SH-SY5Y (cell line): ENCODE results near the gene TUFM.

Experiments
- GATA2 ChIP-seq: IDR thresholded peaks from 2 replicates; pipeline ENCODE4 v1.6.1; 2011; ENCODE audit warnings: mild to moderate bottlenecking, low read depth, low read length
- GATA3 ChIP-seq: IDR thresholded peaks from 2 replicates; pipeline ENCODE4 v1.6.1; 2011; ENCODE audit warnings: low read depth, mild to moderate bottlenecking, low read length, moderate library complexity

TUFM gene

GRCh38 chr16:28878083-28878926, 32.2 kb upstream of the TUFM start, which contains the start of gene ATP2A1:
Gene ATP2A1 (plus strand): TSS chr16:28878488. CDS start chr16:28878672, 184 bp downstream.
- TF ChIP-seq GATA2 (no peak), GATA3 (no peak)

GRCh38 chr16:28877655-28878000, 31.5 kb upstream of the TUFM start:
- TF ChIP-seq GATA2 (no peak), GATA3 (no peak)

- TF ChIP-seq GATA2 (no peak), GATA3 (no peak)
Measured at GRCh38 chr16:28876973-28877654, 31.0 kb upstream of the TUFM start.

DNA sequence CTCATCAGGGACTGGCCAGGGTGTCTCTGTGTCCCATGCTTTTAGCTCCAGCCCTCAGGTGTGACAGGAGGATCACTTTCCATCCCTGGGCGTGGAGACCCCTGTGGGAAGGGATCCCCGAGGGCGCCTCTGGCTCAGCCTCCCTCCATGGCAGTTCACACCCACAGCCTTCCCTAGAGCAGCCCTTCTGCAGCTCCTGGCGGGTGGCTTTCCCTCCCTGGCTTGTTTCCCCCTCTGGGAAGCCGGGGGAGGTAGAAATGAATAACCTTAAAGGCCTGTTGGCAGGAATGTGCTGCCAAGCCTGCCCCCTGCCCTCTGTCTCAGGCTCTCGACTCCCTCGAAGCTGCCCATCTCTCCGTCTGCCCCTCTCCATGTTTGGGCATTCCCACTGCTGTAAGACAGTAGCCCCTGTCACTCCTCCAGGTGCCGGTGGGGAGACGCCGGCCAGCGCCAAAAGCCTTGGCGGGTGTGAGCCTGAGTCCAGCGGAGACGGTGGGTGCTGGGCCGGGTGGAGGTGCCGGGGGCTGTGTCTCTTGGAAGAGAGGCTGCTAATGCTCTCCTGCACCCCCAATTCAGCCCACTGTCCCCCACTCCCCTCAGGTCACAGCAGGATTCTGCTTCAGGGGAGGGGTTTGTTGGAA, 30.0 kb upstream of the TUFM start:
- TF ChIP-seq GATA2 (no peak), GATA3 (no peak)

DNA sequence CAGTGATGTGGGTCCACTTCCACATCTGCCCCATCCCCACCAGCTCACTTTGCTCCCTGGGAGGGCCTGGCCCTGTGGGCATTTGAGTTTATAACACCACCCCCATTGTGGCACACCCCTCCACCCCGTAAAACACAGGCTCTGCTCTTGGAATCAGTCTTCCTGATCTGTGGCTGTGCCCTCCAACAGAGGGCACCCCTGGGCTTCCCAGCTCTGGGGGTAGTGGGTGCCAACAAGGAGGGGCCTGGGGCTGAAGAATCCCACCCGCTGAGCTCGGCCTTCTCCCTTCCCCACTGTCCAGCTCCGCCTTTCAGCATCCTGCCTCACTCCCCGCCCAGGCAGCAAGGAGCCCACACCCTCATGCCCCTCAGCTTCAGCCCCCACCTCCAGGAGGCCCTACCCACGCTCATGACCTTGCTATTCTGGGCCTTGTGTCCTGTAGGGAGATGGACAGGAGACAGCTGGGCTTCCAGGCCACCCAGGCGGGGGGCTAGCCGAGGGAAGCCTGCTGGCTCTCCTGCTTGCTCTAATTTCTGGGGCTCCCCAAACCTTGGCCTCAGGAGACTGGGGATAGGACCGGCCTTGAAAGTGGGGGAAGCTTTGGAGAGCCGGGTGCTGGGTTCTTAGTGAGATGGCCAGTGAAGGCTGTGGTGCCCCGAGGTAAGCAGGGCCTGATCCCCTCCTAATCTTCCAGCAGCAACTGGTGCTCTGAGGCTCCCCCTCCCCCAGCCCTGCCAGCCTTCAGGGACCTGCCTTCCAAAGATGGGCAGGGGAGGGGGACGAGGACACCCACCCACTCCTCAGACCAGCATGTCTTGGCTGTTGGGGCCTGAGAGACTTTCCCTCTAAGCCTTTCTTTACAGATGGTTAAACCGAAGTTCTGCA, 29.2 kb upstream of the TUFM start:
- TF ChIP-seq GATA3 (no peak), GATA2 (no peak)

DNA sequence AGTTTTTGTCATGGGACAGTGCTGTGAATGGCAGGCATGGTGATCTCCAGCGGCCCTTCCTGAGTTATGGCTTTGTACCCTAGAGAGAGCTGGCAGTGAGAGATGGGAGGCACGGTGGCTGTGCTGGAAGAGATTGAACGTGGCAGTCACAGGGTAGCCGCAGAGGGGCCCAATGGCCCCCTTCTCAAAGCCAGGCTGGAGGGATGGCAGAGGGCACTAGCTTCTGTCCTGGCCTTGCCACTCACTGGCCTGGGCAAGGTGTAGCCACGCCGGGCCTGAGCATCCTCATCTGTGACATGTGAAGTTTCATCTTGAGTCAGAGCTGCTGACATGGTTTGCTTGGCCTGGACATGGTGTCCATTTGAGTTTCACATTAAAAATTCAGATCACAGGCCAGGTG, 28.3 kb upstream of the TUFM start:
- TF ChIP-seq GATA2 (no peak), GATA3 (no peak)

- TF ChIP-seq GATA3 = no peak
- no peak for TF ChIP-seq GATA2
Measured at GRCh38 chr16:28873543-28874201, 27.5 kb upstream of the TUFM start.

DNA sequence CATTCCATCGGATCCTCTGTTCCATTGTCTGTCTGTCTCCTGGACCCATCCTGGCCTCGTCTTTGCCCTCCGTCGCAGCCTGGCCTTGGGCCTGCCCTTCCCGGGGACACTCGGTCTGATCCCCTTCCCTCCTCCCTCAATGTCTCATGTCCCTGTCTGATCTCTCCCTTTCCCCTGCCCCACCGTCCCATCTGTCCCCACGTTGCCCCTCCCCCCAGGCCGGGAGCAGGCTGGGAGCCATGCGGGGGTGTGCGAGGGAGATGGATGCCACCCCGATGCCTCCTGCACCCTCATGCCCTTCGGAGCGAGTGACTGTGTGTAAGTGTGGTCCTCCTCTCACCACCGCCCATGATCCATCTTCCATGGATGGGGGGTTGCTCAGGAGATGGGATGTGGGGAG, 26.8 kb upstream of the TUFM start:
- TF ChIP-seq GATA2 (no peak), GATA3 (no peak)

DNA sequence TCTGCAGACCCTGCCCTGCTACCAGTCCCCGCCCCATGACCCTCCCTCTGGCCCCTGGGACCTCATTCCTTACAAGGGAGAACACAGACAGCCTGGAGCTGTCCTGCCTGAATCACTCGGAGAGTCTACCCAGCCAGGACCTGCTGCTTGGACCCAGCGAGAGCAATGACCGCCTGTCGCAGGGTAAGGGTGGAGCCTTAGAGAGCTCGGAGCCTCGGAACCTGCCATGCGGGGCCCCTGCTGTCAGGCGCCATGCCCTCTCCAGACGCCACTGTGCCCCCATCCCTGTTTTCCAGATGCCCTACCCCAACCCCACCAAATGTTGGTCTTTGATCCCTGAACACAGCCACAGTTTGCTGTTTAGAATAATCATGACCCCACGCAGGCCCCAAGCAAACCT, 23.1 kb upstream of the TUFM start:
- TF ChIP-seq GATA3 (no peak), GATA2 (no peak)

DNA sequence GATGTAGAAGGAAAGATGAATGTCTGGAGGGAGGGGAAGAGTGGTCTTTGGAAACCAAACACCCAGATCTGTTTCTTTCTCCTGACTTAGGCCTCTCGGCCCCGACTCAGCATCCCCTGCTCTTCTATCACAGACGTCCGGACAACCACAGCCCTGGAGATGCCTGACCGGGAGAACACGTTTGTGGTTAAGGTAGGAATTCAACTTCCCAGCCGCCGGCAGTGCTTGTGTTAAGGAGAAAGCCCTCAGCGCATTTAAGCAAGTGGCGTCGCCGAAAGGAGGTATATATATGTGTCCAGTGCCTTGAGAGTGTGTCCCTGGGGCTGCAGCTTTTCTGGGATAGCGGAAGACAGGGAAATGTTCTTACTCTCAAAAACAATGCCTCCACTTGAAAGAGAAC, 21.1 kb upstream of the TUFM start:
- TF ChIP-seq GATA2 (no peak), GATA3 (no peak)

- no peak for TF ChIP-seq GATA2
- no peak for TF ChIP-seq GATA3
Measured at GRCh38 chr16:28866454-28866804, 20.3 kb upstream of the TUFM start.

DNA sequence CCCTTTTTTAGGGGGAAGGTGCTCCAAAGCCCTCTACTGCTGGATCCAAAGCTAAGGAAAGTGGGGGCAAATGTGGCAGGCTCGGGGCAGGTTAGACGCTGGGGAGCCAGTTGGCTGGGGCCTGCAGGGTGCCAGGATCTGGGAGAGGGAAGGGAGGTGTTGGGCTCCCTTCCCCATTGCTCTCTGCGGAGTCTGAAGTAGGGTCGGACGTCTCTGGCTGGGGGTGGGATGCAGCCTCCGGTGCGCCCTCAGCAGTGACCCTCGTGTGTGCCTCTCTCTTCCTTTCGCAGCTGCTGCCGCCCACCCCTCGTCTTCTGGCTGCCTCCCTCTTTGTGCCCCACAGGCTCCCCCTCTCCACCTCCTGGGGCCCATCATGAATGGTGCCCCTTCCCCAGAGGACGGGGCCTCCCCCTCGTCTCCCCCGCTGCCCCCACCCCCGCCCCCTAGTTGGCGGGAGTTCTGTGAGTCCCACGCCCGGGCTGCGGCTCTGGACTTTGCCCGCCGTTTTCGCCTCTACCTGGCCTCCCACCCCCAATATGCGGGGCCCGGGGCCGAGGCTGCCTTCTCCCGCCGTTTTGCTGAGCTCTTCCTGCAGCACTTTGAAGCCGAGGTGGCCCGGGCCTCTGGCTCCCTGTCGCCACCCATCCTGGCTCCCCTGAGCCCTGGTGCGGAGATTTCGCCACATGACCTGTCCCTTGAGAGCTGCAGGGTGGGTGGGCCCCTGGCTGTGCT, 19.7 kb upstream of the TUFM start:
- TF ChIP-seq GATA3 (no peak), GATA2 (no peak)
